Measurements from ENCODE around the gene NANOS2.

DNA sequence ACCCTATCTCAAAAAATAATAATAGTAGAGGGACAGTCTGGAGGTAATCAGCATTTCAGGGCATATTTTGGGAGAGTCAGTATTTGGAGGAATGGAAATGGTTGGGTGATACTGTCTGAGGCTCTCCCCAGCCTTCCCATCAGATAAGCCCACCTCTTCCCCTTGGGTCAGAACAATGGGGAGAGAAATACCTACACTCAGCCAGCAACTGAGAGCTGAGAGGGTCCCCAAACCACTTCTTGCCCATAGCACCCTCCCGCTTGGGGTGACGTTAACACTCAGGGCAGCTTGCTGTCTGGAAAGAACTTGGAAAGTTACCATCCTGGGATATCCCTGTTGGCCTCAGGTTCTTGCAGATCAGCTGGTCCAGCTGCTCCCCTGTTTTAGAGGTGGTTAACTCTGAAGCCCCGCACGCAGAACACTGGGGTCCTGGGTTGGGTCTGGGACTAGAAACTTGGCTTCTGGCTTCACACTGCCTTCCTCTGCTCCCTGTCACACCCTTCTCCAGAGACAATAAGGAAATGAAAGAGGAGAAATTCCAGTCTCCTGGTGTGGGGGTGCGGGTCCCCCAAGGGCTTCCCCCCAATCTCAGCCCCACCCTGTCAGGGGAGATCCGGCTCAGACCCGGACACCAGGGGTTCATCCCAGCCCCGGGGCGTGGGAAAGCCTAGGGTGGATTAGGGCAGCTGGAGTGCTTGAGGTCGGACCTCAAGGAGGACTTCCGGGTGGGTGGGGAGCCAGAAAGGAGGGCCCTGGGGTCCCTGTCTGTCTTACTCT is 48.0 kb downstream of the NANOS2 start:
- TF ChIP-seq POLR2AphosphoS5 (IDR thresholded peaks at IDR 0.05) = no peak
- no peak for TF ChIP-seq EP300 (IDR thresholded peaks at IDR 0.05)
- TF ChIP-seq, protein P1, sequence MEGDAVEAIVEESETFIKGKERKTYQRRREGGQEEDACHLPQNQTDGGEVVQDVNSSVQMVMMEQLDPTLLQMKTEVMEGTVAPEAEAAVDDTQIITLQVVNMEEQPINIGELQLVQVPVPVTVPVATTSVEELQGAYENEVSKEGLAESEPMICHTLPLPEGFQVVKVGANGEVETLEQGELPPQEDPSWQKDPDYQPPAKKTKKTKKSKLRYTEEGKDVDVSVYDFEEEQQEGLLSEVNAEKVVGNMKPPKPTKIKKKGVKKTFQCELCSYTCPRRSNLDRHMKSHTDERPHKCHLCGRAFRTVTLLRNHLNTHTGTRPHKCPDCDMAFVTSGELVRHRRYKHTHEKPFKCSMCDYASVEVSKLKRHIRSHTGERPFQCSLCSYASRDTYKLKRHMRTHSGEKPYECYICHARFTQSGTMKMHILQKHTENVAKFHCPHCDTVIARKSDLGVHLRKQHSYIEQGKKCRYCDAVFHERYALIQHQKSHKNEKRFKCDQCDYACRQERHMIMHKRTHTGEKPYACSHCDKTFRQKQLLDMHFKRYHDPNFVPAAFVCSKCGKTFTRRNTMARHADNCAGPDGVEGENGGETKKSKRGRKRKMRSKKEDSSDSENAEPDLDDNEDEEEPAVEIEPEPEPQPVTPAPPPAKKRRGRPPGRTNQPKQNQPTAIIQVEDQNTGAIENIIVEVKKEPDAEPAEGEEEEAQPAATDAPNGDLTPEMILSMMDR (IDR thresholded peaks at IDR 0.05) = no peak

Data from esophagus muscularis mucosa (tissue), 4 donors.